Measurements from ENCODE around the gene FRRS1L.

FRRS1L gene

DNA sequence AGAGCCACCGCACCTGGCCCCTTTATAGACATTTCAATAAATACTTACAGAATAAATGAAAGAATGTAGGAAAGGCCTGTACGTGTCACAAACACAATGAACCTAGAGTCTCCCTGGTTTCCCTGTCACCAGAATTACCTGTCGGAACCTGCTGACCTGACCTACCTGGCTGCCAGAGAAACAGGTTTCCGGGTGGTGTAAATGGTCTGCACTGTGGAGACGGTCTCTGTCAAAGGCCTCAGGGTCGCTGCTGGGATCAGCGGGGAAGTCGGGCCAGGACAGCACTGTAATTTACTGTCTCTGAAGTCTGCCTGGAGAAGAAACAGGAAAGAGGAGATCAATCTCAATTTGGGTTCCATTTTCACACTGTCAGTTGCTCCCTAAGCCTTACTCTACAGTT lies 9.3 kb upstream of the FRRS1L start:
- DNase-seq (ENCODE audit: low read depth in 2 of 2), result no peak

DNA sequence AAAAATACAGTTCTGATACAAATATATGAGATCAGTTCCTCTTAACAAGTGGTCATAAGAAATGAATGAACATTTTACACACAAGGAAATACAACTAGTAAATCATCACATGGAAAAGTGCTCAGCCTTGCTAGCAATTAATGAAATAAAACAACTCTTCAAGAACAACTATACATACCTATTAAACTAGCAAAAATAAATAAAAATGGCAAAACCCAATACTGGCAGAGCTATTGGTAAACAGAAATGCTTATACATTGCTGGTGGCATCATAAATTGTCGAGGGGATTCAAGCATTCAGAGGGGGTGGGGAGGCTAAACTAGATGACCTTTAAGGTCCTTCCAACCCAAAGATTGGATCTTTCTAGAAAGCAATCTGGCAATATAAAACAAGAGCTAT lies 5.9 kb upstream of the FRRS1L start:
- DNase-seq (ENCODE audit: low read depth in 2 of 2), result no peak

DNA sequence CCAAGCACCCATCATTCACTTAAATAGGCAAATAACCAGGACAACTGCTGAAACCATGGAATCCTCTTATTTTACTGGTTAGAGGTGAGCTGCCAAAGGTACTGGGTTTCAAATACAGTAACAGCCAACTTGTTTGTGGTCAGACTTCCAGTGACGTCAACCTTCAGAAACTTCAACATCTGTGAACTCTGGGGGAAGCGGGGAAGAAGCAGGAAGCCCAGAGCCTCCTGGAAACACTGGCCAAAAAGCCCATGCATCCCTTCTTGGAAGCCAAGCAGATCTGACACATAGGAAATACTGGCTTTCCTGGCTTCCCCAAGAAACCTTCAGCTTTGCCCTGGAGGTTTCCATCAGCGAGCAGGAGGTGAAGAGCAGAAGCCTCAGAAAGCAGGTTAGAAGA lies 4.9 kb upstream of the FRRS1L start:
- DNase-seq (ENCODE audit: low read depth in 2 of 2), result no peak

DNA sequence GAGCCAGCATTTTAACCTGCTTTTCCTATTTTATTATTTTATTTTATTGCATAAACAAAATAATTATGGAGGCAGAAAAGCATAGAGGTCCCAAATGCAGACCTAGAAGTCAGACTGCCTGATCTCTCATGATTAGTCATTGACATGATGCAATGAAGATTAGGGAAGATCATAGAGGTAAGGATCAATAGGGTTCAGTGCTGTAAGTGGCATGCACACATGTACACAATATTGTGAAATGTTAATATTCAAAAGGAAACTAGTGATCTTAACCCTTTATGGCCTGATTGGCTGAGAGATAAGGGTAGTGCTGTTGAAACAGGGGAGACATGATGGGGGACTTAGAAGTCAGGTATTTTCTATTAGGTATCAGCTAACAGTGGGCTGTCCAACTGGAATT lies 1.1 kb upstream of the FRRS1L start:
- no peak for DNase-seq (ENCODE audit: low read depth in 2 of 2)

DNA sequence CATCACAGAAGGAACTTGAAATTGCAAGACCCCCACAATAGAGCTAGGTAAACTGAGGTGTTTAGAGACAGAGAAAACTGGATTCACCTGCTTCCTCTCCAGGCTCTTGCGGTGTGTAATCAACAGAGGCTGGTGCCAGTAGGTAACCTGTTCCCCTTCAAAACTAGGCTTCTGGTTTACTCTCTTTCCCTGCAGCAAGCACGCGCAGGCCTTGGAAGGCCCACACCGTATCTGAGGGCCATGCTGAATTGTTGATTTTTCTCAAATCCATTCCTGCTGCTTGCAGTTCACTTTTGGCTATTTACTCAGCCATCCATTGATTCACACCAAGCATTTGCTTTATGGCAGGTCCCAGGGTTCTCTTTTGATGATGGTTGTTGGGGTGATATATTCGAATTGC lies 667 bp upstream of the FRRS1L start:
- no peak for DNase-seq (ENCODE audit: low read depth in 2 of 2)

DNA sequence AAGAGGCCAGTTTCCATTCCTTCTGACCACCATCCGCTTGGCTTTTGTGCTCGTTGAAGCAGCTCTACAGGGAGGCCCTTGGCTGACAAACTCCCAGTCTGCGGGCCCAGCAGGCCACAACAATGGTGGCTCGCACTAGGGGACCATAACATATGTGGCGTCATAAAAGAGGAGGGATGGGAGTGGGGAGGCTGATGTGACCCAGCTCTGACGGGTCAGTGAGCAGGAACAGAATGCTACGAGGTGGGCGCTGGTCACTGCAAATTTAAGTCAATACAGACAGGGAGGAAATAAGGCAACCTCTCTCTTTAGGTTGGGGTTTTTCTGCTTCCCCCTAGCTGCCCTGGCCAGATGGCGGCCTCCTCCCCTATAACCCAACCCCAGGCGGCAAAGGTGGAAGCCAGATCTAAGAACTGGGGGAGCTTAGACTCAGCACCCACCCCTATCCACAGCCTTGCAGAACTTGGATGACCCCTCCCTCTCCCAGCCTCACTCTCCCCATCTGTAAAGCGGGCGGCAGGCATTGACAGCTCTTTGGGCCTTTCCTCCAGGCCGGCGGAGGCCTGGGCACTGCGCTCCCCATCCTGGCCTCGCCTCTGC lies 778 bp downstream of the FRRS1L start:
- DNase-seq (ENCODE audit: low read depth in 2 of 2), result no peak

DNA sequence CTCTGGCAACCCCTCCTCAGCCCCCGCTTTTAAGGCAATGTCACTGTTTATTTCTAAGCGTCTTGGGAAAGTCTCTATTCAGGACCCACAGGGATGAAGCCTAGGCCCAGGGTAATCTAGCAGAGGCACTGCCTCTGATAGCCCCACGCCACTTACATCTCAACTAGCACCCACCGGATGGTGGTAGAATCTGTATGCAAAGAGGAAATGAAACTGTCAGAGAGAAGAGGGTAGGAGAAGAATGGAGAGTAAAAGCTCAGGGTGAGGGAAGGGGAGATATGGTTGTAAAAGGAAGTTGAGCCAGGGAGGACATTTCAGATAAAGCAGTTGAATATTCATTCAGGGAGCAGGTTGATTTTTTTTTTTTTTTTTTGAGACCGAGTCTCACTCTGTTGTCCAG lies 3.0 kb downstream of the FRRS1L start:
- no peak for DNase-seq (ENCODE audit: low read depth in 2 of 2)

DNA sequence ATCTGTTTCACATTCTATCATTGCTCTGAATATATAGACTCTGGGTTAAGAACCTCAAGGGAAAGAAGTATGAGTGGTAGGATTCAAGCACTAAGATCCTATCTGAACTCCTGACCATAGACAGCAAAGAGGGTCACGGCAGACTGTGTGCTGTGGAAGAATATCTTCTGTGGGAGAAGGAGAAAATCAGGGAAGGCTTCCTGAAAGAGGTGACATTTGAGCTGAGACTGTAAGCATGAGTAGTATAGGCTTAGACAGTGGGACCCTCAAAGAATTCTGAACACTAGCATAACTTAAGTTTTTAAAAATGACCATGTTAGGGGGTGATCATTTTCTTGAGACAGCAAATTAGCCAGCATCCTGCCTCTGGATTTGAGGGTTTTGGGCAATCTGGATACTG lies 3.9 kb downstream of the FRRS1L start:
- no peak for DNase-seq (ENCODE audit: low read depth in 2 of 2)

DNA sequence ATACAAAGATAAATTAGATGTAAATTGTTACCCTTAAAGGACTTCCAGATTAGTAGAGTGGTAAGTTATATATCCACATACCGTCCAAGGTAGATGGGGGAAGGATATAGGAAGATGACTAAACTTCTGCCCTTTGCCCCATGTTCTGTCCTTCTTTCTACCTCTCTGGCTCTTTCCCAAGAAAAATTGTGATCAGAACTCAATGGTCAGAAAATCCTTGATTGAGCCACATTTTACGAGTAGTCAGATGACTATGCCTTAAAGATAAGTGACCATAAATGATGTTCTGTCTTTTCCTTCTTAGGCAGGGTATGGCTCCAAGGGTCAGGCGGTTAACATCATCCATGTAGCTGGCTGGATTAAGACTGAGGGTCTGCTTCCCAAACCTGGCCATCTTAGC lies 4.4 kb downstream of the FRRS1L start:
- no peak for DNase-seq (ENCODE audit: low read depth in 2 of 2)

DNA sequence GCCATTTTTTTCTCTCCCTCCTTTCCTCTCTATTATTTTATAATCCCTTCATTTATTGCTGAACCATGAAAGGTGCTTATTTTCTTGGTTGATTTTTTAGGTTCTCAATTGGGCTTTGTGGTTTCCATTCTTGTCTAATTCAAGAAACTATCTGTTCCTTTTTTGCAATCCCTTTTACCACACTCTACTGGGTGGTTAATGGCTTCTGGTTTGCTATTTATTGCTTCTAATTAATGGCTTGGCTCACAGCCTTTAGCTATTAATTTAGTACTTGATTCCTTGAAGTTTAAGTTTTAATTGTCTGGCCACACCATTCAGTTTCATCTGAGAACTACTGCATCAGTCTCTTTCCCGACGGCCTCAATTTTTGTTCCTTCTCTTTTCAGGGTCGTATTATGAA lies 5.6 kb downstream of the FRRS1L start:
- DNase-seq (ENCODE audit: low read depth in 2 of 2), result no peak

DNA sequence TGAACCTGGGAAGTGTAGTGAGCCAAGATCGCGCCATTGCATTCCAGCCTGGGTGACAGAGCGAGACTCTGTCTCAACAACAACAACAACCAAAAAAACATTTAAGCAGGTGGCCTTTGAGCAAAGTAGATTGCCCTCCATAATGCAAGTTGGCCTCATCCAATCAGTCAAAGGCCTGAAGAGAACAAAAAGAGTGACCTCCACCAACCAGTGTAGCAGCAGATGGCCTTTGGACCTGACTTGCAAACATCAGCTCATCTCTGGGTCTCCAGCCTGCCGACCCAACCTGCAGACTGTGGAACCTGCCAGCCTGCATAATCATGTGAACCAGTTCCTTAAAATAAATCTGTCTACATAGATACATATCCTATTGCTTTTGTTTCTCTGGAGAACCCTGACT lies 7.5 kb downstream of the FRRS1L start:
- no peak for DNase-seq (ENCODE audit: low read depth in 2 of 2)

DNA sequence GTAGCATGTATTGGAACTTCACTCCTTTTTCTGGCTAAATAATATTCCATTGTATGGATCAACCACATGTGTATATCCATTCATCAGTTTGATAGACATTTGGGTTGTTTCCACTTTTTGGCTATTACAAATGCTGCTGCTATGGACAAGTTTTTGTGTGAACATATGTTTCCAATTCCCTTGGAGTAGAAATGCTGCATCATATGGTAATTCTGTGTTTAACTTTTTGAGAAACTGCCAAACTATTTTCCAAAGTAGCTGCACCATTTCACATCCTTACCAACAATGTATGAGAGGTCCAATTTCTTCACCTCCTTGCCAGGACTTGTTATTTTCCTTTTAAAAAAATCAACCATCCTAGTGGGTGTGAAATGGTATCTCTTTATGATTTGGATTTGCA lies 8.4 kb downstream of the FRRS1L start:
- no peak for DNase-seq (ENCODE audit: low read depth in 2 of 2)

DNA sequence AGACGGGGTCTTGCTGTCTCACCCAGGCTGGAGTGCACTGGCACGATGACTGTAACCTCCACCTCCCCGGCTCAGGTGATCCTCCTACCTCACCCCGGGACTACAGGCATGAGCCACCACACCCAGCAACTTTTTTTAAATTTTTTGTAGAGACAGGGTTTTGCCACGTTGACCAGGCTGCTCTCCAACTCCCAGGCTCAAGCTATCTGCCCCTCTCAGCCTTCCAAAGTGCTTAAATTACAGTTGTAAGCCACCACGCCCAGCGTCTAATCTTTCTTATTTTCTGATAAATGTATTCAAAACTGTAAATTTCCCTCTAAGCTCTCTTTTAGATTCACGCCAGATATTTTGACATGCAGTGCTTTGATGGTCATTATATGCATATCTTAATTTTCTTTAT lies 10.3 kb downstream of the FRRS1L start:
- DNase-seq (ENCODE audit: low read depth in 2 of 2), result no peak

DNA sequence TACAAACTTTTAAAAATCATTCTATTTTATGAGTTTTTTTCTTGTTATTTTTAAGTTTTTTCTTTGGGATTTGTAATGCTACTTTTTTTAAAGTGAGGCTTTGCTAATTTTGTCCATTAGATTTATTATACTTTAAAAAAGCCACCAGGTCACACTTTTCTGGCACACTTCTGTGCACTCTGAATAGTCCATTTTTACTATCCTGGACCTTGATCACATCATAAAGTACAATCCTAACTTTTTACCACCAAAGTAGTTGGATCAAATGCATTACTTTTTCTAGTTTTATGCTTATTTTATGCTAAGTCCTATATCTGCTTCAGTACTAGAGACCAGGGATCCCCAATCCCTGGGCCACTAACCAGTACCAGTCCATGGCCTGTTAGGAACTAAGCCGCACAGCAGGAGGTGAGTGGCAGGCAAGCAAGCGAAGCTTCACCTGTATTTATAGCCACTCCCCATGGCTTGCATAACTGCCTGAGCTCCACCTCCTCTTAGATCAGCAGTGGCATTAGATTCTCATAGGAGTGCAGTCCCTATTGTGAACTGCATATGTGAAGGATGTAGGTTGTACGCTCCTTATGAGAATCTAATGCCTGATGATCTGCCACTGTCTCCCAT lies 16.0 kb downstream of the FRRS1L start:
- DNase-seq (ENCODE audit: low read depth in 2 of 2), result no peak

DNA sequence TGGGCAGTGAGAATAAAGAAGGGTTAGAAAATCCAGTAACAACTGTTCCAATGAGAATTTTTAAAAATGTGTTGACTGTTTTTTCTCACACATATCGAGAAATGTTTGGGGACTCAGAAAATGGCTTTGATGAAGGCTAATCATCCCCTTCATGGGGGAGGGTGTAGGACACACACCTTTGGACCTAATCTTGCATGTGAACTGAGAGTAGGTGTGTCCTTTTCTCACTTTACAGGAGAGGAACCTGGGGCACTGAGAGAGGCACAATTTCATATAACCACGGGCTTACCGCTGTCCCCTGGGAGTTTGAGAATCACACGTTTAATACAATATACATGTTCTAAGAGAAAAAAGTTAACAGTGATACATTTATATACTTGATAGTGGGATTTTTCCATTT lies 17.3 kb downstream of the FRRS1L start:
- no peak for DNase-seq (ENCODE audit: low read depth in 2 of 2)

DNA sequence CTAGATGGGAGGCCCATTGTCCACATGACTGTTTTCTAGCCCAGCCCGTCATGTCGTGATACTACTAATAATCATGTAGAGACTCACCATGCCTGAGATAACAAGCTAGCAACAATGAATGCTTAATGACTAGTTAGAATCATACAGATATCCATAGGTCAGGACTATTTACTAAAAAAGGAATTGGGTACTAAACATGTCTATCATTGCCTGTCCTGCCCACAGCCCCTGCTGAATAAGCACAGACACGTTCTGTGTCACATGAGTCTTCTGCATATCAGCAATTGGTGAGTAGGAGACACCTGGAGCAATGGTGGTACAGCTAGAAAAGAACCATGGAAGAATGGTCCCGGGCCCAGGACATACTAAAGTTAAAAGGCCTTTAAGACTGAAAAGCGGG lies 18.0 kb downstream of the FRRS1L start:
- no peak for DNase-seq (ENCODE audit: low read depth in 2 of 2)

DNA sequence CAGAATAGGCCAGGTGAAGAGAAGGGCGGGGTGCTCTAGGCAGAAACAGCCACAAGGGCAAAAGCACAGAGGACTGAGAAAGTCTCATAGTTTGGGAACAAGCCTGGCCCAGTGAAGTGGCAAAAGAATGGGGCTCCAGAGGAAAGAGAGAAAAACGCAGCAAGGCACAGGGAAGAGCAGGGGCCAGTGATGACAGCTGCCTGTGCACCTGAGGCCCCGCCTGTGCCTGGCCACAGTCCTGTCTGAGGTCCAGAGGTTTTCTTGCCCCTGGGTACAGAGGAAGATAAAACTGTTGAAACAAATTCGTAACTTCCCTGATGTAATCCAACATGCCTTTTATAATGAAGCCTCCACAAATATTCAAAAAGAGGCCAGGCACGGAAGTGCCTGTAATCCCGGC lies 22.0 kb downstream of the FRRS1L start:
- no peak for DNase-seq (ENCODE audit: low read depth in 2 of 2)

DNA sequence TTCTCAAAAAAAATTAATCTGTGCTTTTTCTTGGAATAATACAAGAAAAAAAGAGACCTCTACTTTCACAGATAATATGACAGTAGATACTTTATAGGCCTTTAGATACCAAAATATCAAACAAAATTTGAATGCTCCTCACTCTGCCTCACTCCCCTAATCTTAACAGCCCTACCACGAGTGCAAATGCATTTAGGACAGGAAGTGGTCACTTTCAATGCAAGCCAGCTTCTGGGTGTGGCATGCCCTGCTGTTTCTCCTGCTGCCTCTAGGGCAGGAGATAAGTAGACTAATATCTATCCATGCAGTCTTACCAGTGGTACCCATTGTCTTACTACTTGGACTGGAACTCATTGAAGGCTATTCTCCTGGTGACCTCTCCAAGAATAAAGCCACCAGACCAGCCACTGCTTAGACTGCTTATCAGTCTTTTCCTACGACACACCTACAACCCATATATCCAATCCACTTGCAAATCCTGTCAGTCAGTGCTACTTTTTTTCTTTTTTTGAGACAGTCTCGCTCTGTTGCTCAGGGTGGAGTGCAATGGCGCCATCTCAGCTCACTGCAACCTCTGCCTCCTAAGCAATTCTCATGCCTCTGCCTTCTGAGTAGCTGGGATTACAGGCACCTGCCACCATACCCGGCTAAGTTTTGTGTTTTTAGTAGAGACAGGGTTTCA lies 23.0 kb downstream of the FRRS1L start:
- no peak for DNase-seq (ENCODE audit: low read depth in 2 of 2)

DNA sequence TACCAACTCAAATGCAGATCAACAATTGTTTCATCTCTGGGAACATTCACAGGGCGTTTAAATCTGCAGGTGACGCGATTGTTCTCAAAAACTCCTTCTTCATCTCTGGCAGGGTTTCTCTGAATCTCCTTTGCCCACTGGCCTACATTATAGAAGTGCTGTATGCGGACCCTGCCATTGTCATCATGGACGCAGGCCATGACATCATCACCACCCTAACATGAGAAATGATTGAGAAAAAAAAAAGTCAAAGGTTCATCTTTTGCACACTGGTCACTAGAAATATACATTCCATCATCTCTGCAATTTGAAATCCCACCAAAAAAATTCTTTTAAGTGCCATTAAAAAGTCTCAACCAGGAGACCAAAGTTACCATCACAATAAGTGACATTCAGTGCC lies 25.7 kb downstream of the FRRS1L start:
- no peak for DNase-seq (ENCODE audit: low read depth in 2 of 2)

DNA sequence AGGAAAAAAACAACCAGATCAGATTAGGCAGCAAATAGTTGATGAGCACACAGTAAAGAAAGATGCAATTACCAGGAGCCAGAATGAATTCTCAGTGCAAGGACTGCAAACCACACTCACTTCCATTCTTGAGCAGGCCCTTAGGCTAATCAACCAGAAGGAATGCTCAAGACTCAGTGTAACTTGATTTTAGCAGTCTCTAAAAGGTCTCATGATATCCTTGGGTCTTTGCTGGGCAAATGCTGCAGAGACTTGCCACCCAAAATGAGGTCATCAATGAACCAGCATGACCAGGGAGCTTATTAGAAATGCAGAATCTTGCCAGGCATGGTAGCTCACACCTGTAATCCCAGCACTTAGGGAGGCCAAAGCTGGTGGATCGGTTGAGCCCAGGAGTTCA lies 27.2 kb downstream of the FRRS1L start:
- DNase-seq (ENCODE audit: low read depth in 2 of 2), result no peak

DNA sequence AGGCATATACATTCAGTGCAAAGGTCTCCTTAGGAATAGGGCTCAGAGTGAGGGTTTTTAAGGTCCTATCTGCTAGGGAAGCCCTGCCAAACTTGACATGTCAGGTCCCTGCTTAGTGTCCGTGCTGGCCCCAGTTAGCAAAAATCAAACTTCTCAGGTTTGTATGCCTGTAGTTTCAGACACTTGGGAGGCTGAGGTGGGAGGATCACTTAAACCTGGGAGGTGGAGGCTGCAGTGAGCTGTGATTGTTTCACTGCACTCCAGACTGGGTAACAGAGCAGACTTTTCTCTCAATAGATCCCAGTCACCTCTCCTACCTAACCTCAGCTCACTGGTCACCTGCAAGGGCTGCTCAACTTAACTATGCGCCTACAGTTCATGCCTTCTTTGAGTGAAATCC lies 28.6 kb downstream of the FRRS1L start:
- no peak for DNase-seq (ENCODE audit: low read depth in 2 of 2)

DNA sequence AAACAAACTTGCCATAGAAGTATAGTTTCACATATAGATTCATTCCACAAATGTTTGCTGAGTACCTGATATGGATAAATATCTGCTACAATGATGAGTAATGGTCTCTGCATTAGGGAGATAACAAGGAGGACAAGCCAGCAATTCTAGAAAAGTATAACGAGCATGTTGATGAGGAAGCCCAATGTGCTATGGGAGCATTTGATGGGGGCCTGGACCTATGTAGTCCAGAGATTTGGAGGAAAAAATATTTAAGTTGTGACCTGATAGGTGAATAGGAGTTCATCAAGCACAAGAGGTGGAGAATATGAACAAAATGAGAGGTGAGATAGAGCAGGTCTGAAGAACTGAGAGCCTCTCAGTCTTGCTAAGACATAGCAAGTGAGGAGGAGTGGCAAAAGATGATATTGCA lies 32.9 kb downstream of the FRRS1L start:
- DNase-seq (ENCODE audit: low read depth in 2 of 2), result no peak

DNA sequence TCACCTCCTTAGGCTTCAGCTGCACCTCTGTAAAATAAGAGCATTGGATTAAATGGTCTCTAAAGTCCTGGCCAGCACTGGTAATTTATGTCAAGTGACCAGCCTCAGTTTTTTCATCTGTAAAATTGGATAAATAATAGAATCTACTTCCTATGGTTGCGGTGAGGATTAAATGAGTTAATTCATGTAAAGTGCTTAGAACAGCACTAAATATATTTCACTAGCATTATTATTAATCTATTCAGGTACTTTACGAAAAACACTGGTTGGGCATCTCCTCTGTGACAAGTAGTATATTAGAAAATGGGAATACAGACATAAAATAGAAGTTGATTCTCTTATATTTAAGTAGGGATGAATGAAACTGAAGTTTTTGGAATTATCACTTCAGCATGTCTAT lies 33.5 kb downstream of the FRRS1L start:
- DNase-seq (ENCODE audit: low read depth in 2 of 2), result no peak

DNA sequence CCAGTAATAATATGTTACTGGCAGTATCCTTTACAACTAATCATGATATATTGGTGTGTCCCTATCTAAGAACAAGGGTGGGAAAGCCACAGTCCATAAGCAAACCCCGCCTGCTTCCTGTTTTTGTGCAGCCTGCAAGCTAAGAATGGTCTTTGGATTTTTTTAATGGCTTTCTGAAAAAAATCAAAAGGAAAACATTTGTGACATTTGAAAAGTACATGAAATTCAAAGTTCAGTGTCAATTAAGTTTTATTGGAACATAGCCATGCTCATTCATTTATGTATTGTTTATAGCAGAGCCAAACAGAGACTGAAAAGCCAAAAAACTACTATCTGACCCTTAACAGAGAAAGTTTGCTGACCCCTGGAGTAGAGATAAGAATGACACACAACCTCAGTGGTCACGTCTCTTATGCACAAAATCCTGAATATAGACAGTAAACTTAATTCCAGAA lies 34.5 kb downstream of the FRRS1L start:
- DNase-seq (ENCODE audit: low read depth in 2 of 2), result no peak

Measured in activated CD8-positive, alpha-beta memory T cell treated with anti-CD3 and anti-CD28 coated beads for 4 hours (primary cell).